ENCODE data around the gene TEAD1. TPM values are rescaled to one million over a fixed set of nuclear protein-coding genes. Genes with fewer than 3 reads are reported as not detected.
A peak's percentile ranks its signal among the peaks of the same experiment; 100 is the strongest.

Gene TEAD1
- total and polyA plus RNA-seq, 2 experiments from 2014 or later, result 45.9 to 105 TPM

- TF ChIP-seq, protein P1, sequence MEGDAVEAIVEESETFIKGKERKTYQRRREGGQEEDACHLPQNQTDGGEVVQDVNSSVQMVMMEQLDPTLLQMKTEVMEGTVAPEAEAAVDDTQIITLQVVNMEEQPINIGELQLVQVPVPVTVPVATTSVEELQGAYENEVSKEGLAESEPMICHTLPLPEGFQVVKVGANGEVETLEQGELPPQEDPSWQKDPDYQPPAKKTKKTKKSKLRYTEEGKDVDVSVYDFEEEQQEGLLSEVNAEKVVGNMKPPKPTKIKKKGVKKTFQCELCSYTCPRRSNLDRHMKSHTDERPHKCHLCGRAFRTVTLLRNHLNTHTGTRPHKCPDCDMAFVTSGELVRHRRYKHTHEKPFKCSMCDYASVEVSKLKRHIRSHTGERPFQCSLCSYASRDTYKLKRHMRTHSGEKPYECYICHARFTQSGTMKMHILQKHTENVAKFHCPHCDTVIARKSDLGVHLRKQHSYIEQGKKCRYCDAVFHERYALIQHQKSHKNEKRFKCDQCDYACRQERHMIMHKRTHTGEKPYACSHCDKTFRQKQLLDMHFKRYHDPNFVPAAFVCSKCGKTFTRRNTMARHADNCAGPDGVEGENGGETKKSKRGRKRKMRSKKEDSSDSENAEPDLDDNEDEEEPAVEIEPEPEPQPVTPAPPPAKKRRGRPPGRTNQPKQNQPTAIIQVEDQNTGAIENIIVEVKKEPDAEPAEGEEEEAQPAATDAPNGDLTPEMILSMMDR (IDR thresholded peaks at IDR 0.05; ENCODE audit: low read depth, low read length), result no peak
- no peaks in the 10 kb centered on the region for H3K27me3 ChIP-seq
- H3K4me3 ChIP-seq, result no peak overlapping the region
- H3K27ac ChIP-seq, result no peak overlapping the region
- DNase-seq (ENCODE audit: low read depth in 1 of 2, low spot score in 1 of 2), result no peak
- no peaks in the 10 kb centered on the region for H3K9me3 ChIP-seq (ENCODE audit: low read depth)
- no peaks in the 10 kb centered on the region for H3K36me3 ChIP-seq
- peaks cover 28% of the 10 kb centered on the region for H3K4me1 ChIP-seq (ENCODE audit: low read depth)
Observed at GRCh38 chr11:12734625-12735024, 60.4 kb downstream of the TEAD1 start.

DNA sequence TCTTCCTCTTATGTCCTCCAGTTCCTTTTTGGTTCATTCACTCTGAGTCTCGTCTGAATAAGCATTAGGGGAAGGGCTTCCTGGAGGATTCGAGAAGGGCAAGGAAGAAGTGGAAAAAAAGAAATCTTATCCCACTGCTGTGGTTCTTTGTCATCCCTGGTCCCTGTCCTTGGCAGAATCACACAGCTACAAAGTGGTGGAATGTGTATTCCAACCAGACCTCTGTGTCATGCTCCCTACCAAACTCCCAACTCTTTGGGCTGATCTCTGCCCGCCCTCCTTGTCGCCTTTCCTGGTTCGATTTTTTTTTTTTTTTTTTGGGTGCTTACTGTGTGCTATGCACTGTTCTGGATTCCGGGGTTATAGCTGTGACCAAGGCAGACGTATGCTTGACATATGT is 61.0 kb downstream of the TEAD1 start:
- Histone ChIP-seq H3K4me3 (no peak overlapping the region), H3K27me3 (no peaks in the 10 kb centered on the region), H3K9me3 (ENCODE audit: low read depth) (no peaks in the 10 kb centered on the region), H3K27ac (no peak overlapping the region), H3K4me1 (ENCODE audit: low read depth) (peaks cover 28% of the 10 kb centered on the region), H3K36me3 (no peaks in the 10 kb centered on the region)
- TF ChIP-seq, protein P1 (IDR thresholded peaks at IDR 0.05; ENCODE audit: low read depth, low read length), result no peak
- no peak for DNase-seq (ENCODE audit: low read depth in 1 of 2, low spot score in 1 of 2)

- no peak for DNase-seq (ENCODE audit: low read depth in 1 of 2, low spot score in 1 of 2)
- H3K27me3 ChIP-seq, result no peaks in the 10 kb centered on the region
- H3K9me3 ChIP-seq (ENCODE audit: low read depth), result no peaks in the 10 kb centered on the region
- H3K4me3 ChIP-seq, result no peak overlapping the region
- H3K36me3 ChIP-seq, result no peaks in the 10 kb centered on the region
- TF ChIP-seq, protein P1 (IDR thresholded peaks at IDR 0.05; ENCODE audit: low read depth, low read length), result no peak
- peak overlapping the region; percentile 32 for H3K27ac ChIP-seq
- H3K4me1 ChIP-seq (ENCODE audit: low read depth), result peaks cover 25% of the 10 kb centered on the region
Observed at GRCh38 chr11:12737024-12737423, 62.8 kb downstream of the TEAD1 start.

DNA sequence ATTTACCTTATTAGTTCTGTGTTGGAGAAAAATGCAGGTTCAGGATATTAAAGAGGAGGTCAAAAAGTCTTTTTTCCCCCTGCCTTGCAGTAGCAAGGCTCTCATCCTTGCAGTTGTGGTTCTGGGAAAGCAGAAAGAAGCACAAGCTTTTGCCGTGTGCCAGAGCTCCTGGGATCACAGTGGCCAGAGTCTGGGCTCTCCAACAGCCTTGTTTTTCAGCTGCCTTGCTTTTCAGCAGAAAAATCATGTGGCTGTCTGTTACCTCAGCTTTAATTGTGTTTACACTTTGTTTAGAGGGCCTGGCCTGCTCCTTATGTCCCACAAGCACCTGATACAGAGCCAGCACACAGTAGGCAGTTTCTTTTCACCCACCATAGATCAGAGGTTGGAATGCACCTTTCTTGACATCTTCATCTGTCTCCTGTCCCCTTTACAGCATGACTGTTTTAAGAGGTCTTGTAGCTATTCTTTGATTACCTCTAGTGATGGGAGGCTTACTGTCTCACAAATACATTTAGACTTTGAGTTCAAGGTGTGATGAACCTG is 67.5 kb downstream of the TEAD1 start:
- Histone ChIP-seq H3K36me3 (no peaks in the 10 kb centered on the region), H3K27ac (peak overlapping the region; percentile 24), H3K4me3 (no peak overlapping the region), H3K9me3 (ENCODE audit: low read depth) (no peaks in the 10 kb centered on the region), H3K27me3 (no peaks in the 10 kb centered on the region), H3K4me1 (ENCODE audit: low read depth) (peaks cover 41% of the 10 kb centered on the region)
- TF ChIP-seq, protein P1 (IDR thresholded peaks at IDR 0.05; ENCODE audit: low read depth, low read length), result no peak
- DNase-seq (ENCODE audit: low read depth in 1 of 2, low spot score in 1 of 2), result no peak

- peaks cover 39% of the 10 kb centered on the region for H3K4me1 ChIP-seq (ENCODE audit: low read depth)
- TF ChIP-seq, protein P1 (IDR thresholded peaks at IDR 0.05; ENCODE audit: low read depth, low read length), result no peak
- no peaks in the 10 kb centered on the region for H3K36me3 ChIP-seq
- H3K27ac ChIP-seq, result peak overlapping the region; percentile 94
- H3K27me3 ChIP-seq, result no peaks in the 10 kb centered on the region
- no peak for DNase-seq (ENCODE audit: low read depth in 1 of 2, low spot score in 1 of 2)
- H3K4me3 ChIP-seq, result no peak overlapping the region
- H3K9me3 ChIP-seq (ENCODE audit: low read depth), result no peaks in the 10 kb centered on the region
Observed at GRCh38 chr11:12743834-12744449, 69.7 kb downstream of the TEAD1 start.

All from cardiac muscle cell (in vitro differentiated cells and primary cell).